ENCODE measurements around the gene ISM2. TPM values are rescaled to one million over a fixed set of nuclear protein-coding genes. Genes with fewer than 3 reads are reported as not detected.

ISM2 gene
- total and polyA plus RNA-seq, 2 of the 8 experiments (the other 6 are each of a cell fraction or from before 2014, with no cell fraction given), result 0.52 to 0.79 TPM

GRCh38 chr14:77457522-77458248 lies 40.9 kb downstream of the ISM2 start, which contains the start of the genes AHSA1 and VIPAS39:
Gene AHSA1 (plus strand): TSS chr14:77458093. CDS start chr14:77458190, 97 bp downstream.
Gene VIPAS39 (minus strand): TSS chr14:77457601. CDS start chr14:77454102, 3,499 bp downstream.
- Histone ChIP-seq H3K36me3 (ENCODE audit: control insufficient read depth in 2 of 4, insufficient read depth in 4 of 4, low read length in 3 of 4) (peaks cover 17 to 33% (median 26%) of the 10 kb centered on the region in 4 experiments), H4K91ac (replicated peaks; ENCODE audit: insufficient read length, low read length) (peak within 1 kb of the TSS; percentile 81), H3K79me1 (ENCODE audit: low read depth, low read length) (no peaks in the 10 kb centered on the region; the same call in 1 of the 2 replicates), H3K14ac (ENCODE audit: insufficient read length) (no peak within 1 kb of the TSS), H3K79me2 (ENCODE audit: control insufficient read depth in 1 of 2, insufficient read depth in 2 of 2, low read length in 2 of 2) (peaks cover 10 to 35% of the 10 kb centered on the region in 2 experiments), H2BK20ac (ENCODE audit: low read length) (peak within 1 kb of the TSS; percentile 83; the same call in 1 of the 2 replicates), H2BK15ac (ENCODE audit: low read length) (no peak within 1 kb of the TSS), H3K23me2 (ENCODE audit: low read depth, low read length) (0 out of 2 replicates have a peak, but pooled peaks cover 3% of the 10 kb centered on the region), H3K23ac (ENCODE audit: insufficient read length) (no peak within 1 kb of the TSS), H3K4me1 (replicated peaks in 1 of 4; ENCODE audit: control insufficient read depth in 3 of 4, insufficient read depth in 4 of 4, low read length in 3 of 4) (peaks cover 0 to 3% (median 1%) of the 10 kb centered on the region in 4 experiments; a peak in 3 of 7 replicates), H3K56ac (replicated peaks; ENCODE audit: insufficient read length, low read depth, low read length) (peak within 1 kb of the TSS; percentile 97), H2AFZ (ENCODE audit: low read length) (peak within 1 kb of the TSS; percentile 100), H3K18ac (ENCODE audit: extremely low read depth, low read length) (peak within 1 kb of the TSS; percentile 99), H4K20me1 (replicated peaks in 1 of 2; ENCODE audit: control insufficient read depth in 1 of 2, insufficient read depth in 2 of 2, low read length in 2 of 2) (peaks cover 7 to 9% of the 10 kb centered on the region in 2 experiments), H2BK5ac (ENCODE audit: low read depth, low read length) (peak within 1 kb of the TSS; percentile 99), H2BK120ac (replicated peaks; ENCODE audit: low read depth, low read length) (peak within 1 kb of the TSS; percentile 85), H3K9ac (replicated peaks in 1 of 4; ENCODE audit: extremely low read depth in 1 of 4, low read depth in 3 of 4, low read length in 3 of 4) (peak within 1 kb of the TSS; percentile 72 to 99 (median 90)), H3K27me3 (replicated peaks in 1 of 4; ENCODE audit: control insufficient read depth in 3 of 4, extremely low read depth in 1 of 4, insufficient read depth in 3 of 4, low read length in 3 of 4) (no peaks in the 10 kb centered on the region), H3K9me3 (ENCODE audit: insufficient read depth in 2 of 2, low read depth in 1 of 2, low read length in 1 of 2) (no peaks in the 10 kb centered on the region), H4K5ac (ENCODE audit: insufficient read length, low read depth, low read length) (peak within 1 kb of the TSS; percentile 96), H2BK12ac (ENCODE audit: low read depth, low read length) (peak within 1 kb of the TSS; percentile 100), H2AK5ac (ENCODE audit: low read depth, low read length) (no peak within 1 kb of the TSS), H3K27ac (ENCODE audit: low read depth, low read length) (peak within 1 kb of the TSS; percentile 97), H4K8ac (ENCODE audit: extremely low read depth, insufficient read depth, low read length) (peak within 1 kb of the TSS; percentile 88; the same call in 1 of the 2 replicates), H3K4me3 (ENCODE audit: extremely low read depth in 1 of 4, insufficient read depth in 2 of 4, low read depth in 3 of 4, low read length in 4 of 4) (peak within 1 kb of the TSS; percentile 90 to 98 (median 92)), H3K4me2 (ENCODE audit: insufficient read depth in 1 of 2, low read depth in 2 of 2, low read length in 2 of 2) (peak within 1 kb of the TSS; percentile 72 to 87), H3K4ac (replicated peaks; ENCODE audit: insufficient read length, low read depth, low read length) (peak within 1 kb of the TSS; percentile 10)
- ChIA-PET CTCF (ENCODE audit: partially characterized antibody) (interaction anchor here (0.7 to 4.9 kb wide), 10 partner anchors 10 to 141 kb away, joined by 3 to 54 read pairs (median 12); no protein-coding TSS in a partner anchor), POLR2A (ENCODE audit: partially characterized antibody) (interaction anchor here (0.6 to 2.1 kb wide), 15 partner anchors 12 to 269 kb away, joined by 3 to 7 read pairs (median 4); partner anchors contain the start of genes GSTZ1, POMT2 and SLIRP)
- peak; percentile 89 to 95 for DNase-seq (ENCODE audit: low read depth in 1 of 2, low spot score in 2 of 2)
- peak; percentile 80 for FAIRE-seq
- 2% methylated on average over 50 of the region's 50 CpGs; no CpG with 5 or more reads in 1 of the 2 experiments for WGBS, 2 experiments (ENCODE audit: extremely low coverage in 1 of 2, insufficient coverage in 1 of 2, insufficient read length in 1 of 2, insufficient replicate concordance in 2 of 2, low coverage in 1 of 2, low lambda C conversion rate in 2 of 2, missing lambda C conversion rate in 1 of 2)
- TF ChIP-seq CTCF (IDR thresholded peaks at IDR 0.05; ENCODE audit: control extremely low read depth in 1 of 3, insufficient read depth in 1 of 3, low read depth in 1 of 3, low read length in 3 of 3) (no peak), ZNF274 (IDR thresholded peaks at IDR 0.05; ENCODE audit: borderline replicate concordance, extremely low read depth, low read length) (no peak), MAFK (IDR thresholded peaks at IDR 0.05; ENCODE audit: low read depth, low read length) (no peak), TAF1 (IDR thresholded peaks at IDR 0.05; ENCODE audit: low read depth, low read length) (peak; percentile 90), CHD1 (IDR thresholded peaks at IDR 0.05; ENCODE audit: low read depth, low read length) (no peak), CREB1 (IDR thresholded peaks at IDR 0.05) (peak; percentile 91), CEBPB (IDR thresholded peaks at IDR 0.05; ENCODE audit: low read depth, low read length) (no peak), TCF12 (IDR thresholded peaks at IDR 0.05; ENCODE audit: low read depth, low read length) (no peak), SUZ12 (IDR thresholded peaks at IDR 0.05; ENCODE audit: low read length) (no peak), KDM5A (IDR thresholded peaks at IDR 0.05; ENCODE audit: low read length) (peak; percentile 30; the same call in 1 of the 2 replicates)

Measured in H1 (cell line).